Ishikawa (cell line): ENCODE results near the gene CWC22.

Source experiments
- CEBPB ChIP-seq: IDR thresholded peaks from 2 replicates; pipeline ENCODE4 v1.6.1; 2012
- CREB1 ChIP-seq: IDR thresholded peaks from 2 replicates; pipeline ENCODE4 v1.6.1; 2012; ENCODE audit warnings: low read depth
- EGR1 ChIP-seq: IDR thresholded peaks from 2 replicates; pipeline ENCODE4 v1.6.1; 2012
- EP300 ChIP-seq: IDR thresholded peaks from 2 replicates; pipeline ENCODE4 v1.6.1; 2012; ENCODE audit warnings: borderline replicate concordance
- FOXM1 ChIP-seq: IDR thresholded peaks from 2 replicates; pipeline ENCODE4 v1.6.1; 2012; ENCODE audit warnings: low read depth, borderline replicate concordance
- NFIC ChIP-seq: IDR thresholded peaks from 2 replicates; pipeline ENCODE4 v1.6.1; 2012
- RAD21 ChIP-seq: IDR thresholded peaks from 2 replicates; pipeline ENCODE4 v1.6.1; 2012; ENCODE audit warnings: low read depth
- TAF1 ChIP-seq: IDR thresholded peaks from 2 replicates; pipeline ENCODE4 v1.6.1; 2012; ENCODE audit warnings: low read depth, mild to moderate bottlenecking
- TCF12 ChIP-seq: IDR thresholded peaks from 2 replicates; pipeline ENCODE4 v1.6.1; 2012; ENCODE audit warnings: low read depth
- TEAD4 ChIP-seq: IDR thresholded peaks from 2 replicates; pipeline ENCODE4 v1.6.1; 2012
- YY1 ChIP-seq: IDR thresholded peaks from 2 replicates; pipeline ENCODE4 v1.6.1; 2012; ENCODE audit warnings: low read depth
- ZBTB7A ChIP-seq: IDR thresholded peaks from 2 replicates; pipeline ENCODE4 v1.6.1; 2012; ENCODE audit warnings: low read depth
- TF ChIP-seq, protein P1 (sequence below): IDR thresholded peaks from 2 replicates; pipeline ENCODE4 v1.6.1; 2012
- TF ChIP-seq, protein P2 (sequence below): IDR thresholded peaks from 2 replicates; pipeline ENCODE4 v1.6.1; 2012
- TF ChIP-seq, protein P3 (sequence below): IDR thresholded peaks from 2 replicates; pipeline ENCODE4 v1.6.1; 2012; ENCODE audit warnings: low read depth, mild to moderate bottlenecking

CWC22 gene

DNA sequence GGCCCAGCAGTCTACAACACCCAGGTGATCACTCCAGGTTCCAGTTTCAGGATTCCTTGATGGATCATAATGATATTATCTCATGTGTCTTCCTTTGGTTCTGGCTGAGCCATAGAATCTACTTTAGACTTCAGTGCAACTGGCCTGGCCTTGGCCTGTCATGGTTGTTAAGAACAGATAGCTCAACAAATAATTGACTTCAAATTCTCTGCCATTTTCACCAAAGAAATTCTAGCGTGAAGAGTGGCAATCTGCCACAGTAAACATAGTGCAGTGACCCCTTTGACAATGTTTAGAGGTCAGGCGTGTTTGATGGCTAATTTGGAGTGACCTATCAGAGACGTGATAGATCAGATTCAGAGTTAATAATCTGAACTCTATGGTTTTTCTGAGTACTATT, 95.5 kb downstream of the CWC22 start:
- TF ChIP-seq TAF1: no peak
- no peak for TF ChIP-seq CEBPB
- TF ChIP-seq CREB1: no peak
- no peak for TF ChIP-seq RAD21
- no peak for TF ChIP-seq FOXM1
- TF ChIP-seq, protein P1, sequence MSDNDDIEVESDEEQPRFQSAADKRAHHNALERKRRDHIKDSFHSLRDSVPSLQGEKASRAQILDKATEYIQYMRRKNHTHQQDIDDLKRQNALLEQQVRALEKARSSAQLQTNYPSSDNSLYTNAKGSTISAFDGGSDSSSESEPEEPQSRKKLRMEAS: no peak
- no peak for TF ChIP-seq EGR1
- no peak for TF ChIP-seq NFIC
- no peak for TF ChIP-seq TEAD4
- no peak for TF ChIP-seq TCF12
- no peak for TF ChIP-seq EP300
- no peak for TF ChIP-seq YY1
- TF ChIP-seq ZBTB7A: no peak
- TF ChIP-seq, protein P2, sequence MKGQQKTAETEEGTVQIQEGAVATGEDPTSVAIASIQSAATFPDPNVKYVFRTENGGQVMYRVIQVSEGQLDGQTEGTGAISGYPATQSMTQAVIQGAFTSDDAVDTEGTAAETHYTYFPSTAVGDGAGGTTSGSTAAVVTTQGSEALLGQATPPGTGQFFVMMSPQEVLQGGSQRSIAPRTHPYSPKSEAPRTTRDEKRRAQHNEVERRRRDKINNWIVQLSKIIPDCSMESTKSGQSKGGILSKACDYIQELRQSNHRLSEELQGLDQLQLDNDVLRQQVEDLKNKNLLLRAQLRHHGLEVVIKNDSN: no peak
- TF ChIP-seq, protein P3, sequence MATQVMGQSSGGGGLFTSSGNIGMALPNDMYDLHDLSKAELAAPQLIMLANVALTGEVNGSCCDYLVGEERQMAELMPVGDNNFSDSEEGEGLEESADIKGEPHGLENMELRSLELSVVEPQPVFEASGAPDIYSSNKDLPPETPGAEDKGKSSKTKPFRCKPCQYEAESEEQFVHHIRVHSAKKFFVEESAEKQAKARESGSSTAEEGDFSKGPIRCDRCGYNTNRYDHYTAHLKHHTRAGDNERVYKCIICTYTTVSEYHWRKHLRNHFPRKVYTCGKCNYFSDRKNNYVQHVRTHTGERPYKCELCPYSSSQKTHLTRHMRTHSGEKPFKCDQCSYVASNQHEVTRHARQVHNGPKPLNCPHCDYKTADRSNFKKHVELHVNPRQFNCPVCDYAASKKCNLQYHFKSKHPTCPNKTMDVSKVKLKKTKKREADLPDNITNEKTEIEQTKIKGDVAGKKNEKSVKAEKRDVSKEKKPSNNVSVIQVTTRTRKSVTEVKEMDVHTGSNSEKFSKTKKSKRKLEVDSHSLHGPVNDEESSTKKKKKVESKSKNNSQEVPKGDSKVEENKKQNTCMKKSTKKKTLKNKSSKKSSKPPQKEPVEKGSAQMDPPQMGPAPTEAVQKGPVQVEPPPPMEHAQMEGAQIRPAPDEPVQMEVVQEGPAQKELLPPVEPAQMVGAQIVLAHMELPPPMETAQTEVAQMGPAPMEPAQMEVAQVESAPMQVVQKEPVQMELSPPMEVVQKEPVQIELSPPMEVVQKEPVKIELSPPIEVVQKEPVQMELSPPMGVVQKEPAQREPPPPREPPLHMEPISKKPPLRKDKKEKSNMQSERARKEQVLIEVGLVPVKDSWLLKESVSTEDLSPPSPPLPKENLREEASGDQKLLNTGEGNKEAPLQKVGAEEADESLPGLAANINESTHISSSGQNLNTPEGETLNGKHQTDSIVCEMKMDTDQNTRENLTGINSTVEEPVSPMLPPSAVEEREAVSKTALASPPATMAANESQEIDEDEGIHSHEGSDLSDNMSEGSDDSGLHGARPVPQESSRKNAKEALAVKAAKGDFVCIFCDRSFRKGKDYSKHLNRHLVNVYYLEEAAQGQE: no peak

DNA sequence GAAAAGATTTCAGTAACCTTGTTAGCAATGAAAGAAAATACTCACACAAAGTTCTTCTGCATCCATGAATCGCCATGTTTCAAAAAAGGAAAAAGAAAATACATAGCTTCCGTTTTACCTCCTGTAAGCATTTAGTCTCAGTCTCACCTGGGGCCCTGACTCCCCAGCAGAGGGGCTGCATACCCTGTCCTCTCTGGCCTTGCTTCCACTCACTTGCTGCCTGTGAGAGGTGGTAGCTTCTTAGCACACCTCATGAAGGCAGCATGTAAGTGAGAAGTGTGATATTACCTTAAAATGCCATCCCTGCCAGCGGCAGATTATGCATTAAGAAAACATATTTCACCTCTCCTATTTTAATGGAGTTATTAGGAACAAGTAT, 96.4 kb downstream of the CWC22 start:
- TF ChIP-seq, protein P2: no peak
- TF ChIP-seq EP300 (no peak), ZBTB7A (no peak), TEAD4 (no peak), NFIC (no peak), CEBPB (no peak), FOXM1 (no peak), CREB1 (no peak), EGR1 (no peak), TAF1 (no peak), YY1 (no peak), RAD21 (no peak), TCF12 (no peak)
- TF ChIP-seq, protein P3: no peak
- TF ChIP-seq, protein P1: no peak

DNA sequence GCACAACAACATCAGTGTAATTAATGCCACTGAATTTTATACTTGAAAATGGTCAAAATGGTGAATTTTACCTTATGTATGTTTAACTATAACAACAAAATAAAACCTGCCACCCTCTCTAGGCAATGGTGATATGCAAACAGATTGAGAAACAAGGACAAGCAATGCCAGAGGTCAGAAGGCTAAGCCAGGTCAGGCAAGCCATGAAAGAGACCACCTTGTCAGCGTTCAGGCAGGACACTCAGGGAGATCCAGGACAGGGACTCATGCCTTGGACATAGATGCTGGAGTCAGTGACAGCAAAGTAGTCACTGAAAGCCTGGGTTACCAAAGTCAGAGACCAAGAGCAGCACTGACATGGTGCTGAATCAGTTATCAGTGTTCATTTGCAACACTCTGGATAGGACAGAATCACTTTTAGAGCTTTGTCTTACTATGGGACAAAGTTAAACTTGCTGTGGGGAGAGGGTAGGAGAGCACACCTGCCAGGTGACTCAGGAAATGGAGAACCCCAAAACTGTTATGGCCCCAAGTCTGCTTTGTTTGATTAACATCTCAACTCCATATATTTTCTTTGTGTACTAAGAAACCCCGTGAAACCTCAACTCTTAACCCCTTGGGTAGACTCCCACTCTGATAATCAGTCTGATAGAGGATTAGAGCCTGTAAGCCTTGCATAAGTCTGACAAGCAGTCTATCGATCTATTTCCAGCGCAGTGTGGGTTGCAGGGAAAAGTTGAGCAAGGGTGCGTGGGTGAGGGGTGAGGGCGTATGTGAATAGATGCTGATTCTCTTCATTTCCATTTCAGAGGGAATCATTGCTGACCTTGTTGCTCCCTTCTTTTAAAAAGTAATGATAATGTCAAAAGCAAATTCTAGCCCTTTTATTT, 97.0 kb downstream of the CWC22 start:
- no peak for TF ChIP-seq YY1

DNA sequence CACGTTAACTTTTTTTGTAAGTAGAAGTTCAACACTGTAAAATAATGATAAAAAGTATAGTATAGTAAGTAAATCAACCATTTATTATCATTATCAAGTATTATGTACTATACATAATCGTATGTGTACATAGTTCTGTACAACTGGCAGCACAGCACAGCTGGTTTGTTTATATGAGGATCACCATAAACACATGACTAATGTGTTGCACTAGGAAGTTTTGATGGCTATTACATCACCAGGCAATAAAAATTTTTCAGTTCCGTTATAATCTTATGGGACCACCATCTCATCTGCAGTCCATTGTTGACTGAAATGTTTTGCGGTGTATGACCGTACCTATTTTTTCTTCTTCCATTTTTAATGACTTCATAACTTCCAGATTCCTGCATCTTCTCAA, 106.4 kb downstream of the CWC22 start:
- TF ChIP-seq RAD21 (no peak), CEBPB (no peak), ZBTB7A (no peak), YY1 (no peak), TCF12 (no peak)
- TF ChIP-seq, protein P1: no peak
- TF ChIP-seq, protein P3: no peak
- TF ChIP-seq, protein P2: no peak
